HCT116 (cell line): Measurements from ENCODE around the gene PCMT1.

ENCODE experiments used
- CTCF ChIP-seq, 3 experiments: fragments of 200-600 bp in 1 of 3; sonication (generic) in 1 of 3; IDR thresholded peaks in 2 of 3; conservative IDR thresholded peaks in 1 of 3; 2 replicates each; pipeline ENCODE4 v1.5.1; 2012 to 2017; ENCODE audit warnings: low read depth in 2 of 3, low read length in 2 of 3, antibody characterized with exemption in 1 of 3, borderline replicate concordance in 1 of 3, control low read depth in 1 of 3, mild to moderate bottlenecking in 1 of 3, mixed read lengths in 1 of 3, mixed run types in 1 of 3, moderate library complexity in 1 of 3; ENCODE audit not compliant: insufficient read depth in 1 of 3
- JUND ChIP-seq: IDR thresholded peaks from 2 replicates; pipeline ENCODE4 v1.6.1; 2012
- REST ChIP-seq: IDR thresholded peaks from 2 replicates; pipeline ENCODE4 v1.6.1; 2012; ENCODE audit warnings: low read depth
- YY1 ChIP-seq: IDR thresholded peaks from 2 replicates; pipeline ENCODE4 v1.6.1; 2011; ENCODE audit warnings: low read length, low read depth, moderate library complexity, mild to moderate bottlenecking; ENCODE audit not compliant: insufficient replicate concordance; ENCODE audit errors: extremely low read depth

GRCh38 chr6:149823013-149823412 is 73.5 kb downstream of the PCMT1 start:
- TF ChIP-seq CTCF (IDR thresholded peaks at IDR 0.05 in 2 of 3, conservative IDR thresholded peaks at IDR 0.05 in 1 of 3; ENCODE audit: borderline replicate concordance in 1 of 3, insufficient read depth in 1 of 3, low read depth in 2 of 3, low read length in 2 of 3), result peak in 2 of 3 experiments; percentile 30 to 35; a peak in 3 of 6 replicates
- no peak for TF ChIP-seq REST
- no peak for TF ChIP-seq YY1
- no peak for TF ChIP-seq JUND
